Airway epithelial cell (primary cell): ENCODE data around the gene UBAP1. TPM values are rescaled to one million over a fixed set of nuclear protein-coding genes. Genes with fewer than 3 reads are reported as not detected.

Experiments used
- total RNA-seq: library from RNA; depleted of rRNA; stranded (reverse); fragments of >200 nt; gene quantifications from 2 replicates; pipeline ENCODE4 v1.2.3, GENCODE V29; 2015

The UBAP1 gene
- 29.6 and 45.4 TPM in 2 replicates for total RNA-seq

GRCh38 chr9:34178436-34179212 is at the start of gene UBAP1:
Gene UBAP1 (plus strand): TSS chr9:34179043. CDS start chr9:34220915, 41,872 bp downstream.

Other genes starting within 250 kb of the UBAP1 start
- 11.4 and 20.5 TPM in 2 replicates for gene UBAP2, start 130.2 kb upstream of the UBAP1 start, total RNA-seq
- 23.6 and 31.5 TPM in 2 replicates for gene DCAF12, start 52.3 kb upstream of the UBAP1 start, total RNA-seq
- gene KIF24, start 150.2 kb downstream of the UBAP1 start, total RNA-seq, result 2.2 and 2.5 TPM in 2 replicates
- gene NUDT2, start 150.5 kb downstream of the UBAP1 start, total RNA-seq, result 52.5 and 53.3 TPM in 2 replicates
- 11.9 and 17.6 TPM in 2 replicates for gene MYORG, start 197.9 kb downstream of the UBAP1 start, total RNA-seq